Brain microvascular endothelial cell (primary cell): ENCODE data around the gene MMP11.

ENCODE experiments used
- DNase-seq: peaks from one replicate; pipeline ENCODE4 v3.0.0-alpha.2; 2020
- H3K27ac ChIP-seq: fragments of 250-450 bp; sonication (Bioruptor Pico); 2 replicates; pipeline ENCODE4 v1.5.1; 2020; ENCODE audit warnings: mild to moderate bottlenecking, moderate library complexity
- H3K27me3 ChIP-seq: fragments of 250-450 bp; sonication (Bioruptor Pico); replicated peaks from 2 replicates; pipeline ENCODE4 v1.5.1; 2020; ENCODE audit warnings: mild to moderate bottlenecking
- H3K36me3 ChIP-seq: fragments of 250-450 bp; sonication (Bioruptor Pico); replicated peaks from 2 replicates; pipeline ENCODE4 v1.5.1; 2020; ENCODE audit warnings: mild to moderate bottlenecking
- H3K4me3 ChIP-seq: 2 replicates; pipeline ENCODE4 v1.5.1; 2011; ENCODE audit warnings: low read depth, mild to moderate bottlenecking, control low read depth, low read length, moderate library complexity
- CTCF ChIP-seq: IDR thresholded peaks from 2 replicates; pipeline ENCODE4 v1.5.1; 2011; ENCODE audit warnings: low read depth, mild to moderate bottlenecking, moderate library complexity, low read length, control low read depth, inconsistent platforms; ENCODE audit errors: missing control alignments
- in situ Hi-C: cut with HindIII; loops from 2 replicates; pipeline ENCODE4 v1.10.0; 2017; ENCODE audit warnings: low sequenced_read_pairs, low pct_ligation_motif_present

Gene MMP11

GRCh38 chr22:23803001-23803819 lies 30.6 kb downstream of the MMP11 start:
- no peak for DNase-seq
- no peak for TF ChIP-seq CTCF
- peaks cover 74% of the 10 kb centered on the region for H3K36me3 ChIP-seq
- no peaks in the 10 kb centered on the region for H3K27me3 ChIP-seq
- no peak overlapping the region for H3K27ac ChIP-seq
- H3K4me3 ChIP-seq: no peak overlapping the region
- in situ Hi-C loops: no loop called here

GRCh38 chr22:23804781-23805291 lies 32.2 kb downstream of the MMP11 start:
- DNase-seq: no peak
- peaks cover 68% of the 10 kb centered on the region for H3K36me3 ChIP-seq

GRCh38 chr22:23806837-23807236 lies 34.2 kb downstream of the MMP11 start:
- H3K36me3 ChIP-seq: peaks cover 56% of the 10 kb centered on the region
- no peak for TF ChIP-seq CTCF
- in situ Hi-C loops: no loop called here
- no peak overlapping the region for H3K4me3 ChIP-seq
- no peaks in the 10 kb centered on the region for H3K27me3 ChIP-seq
- H3K27ac ChIP-seq: no peak overlapping the region
- no peak for DNase-seq

More at GRCh38 chr22:23804781-23805291, 32.2 kb downstream of the MMP11 start:
- Histone ChIP-seq H3K4me3 (no peak overlapping the region), H3K27ac (no peak overlapping the region), H3K27me3 (no peaks in the 10 kb centered on the region)
- no peak for TF ChIP-seq CTCF
- in situ Hi-C loops: no loop called here

GRCh38 chr22:23812378-23812777 lies 39.7 kb downstream of the MMP11 start:
- DNase-seq: no peak
- in situ Hi-C loops: no loop called here
- Histone ChIP-seq H3K4me3 (no peak overlapping the region), H3K36me3 (peaks cover 20% of the 10 kb centered on the region), H3K27me3 (no peaks in the 10 kb centered on the region), H3K27ac (no peak overlapping the region)
- no peak for TF ChIP-seq CTCF

- Histone ChIP-seq H3K27ac (no peak overlapping the region), H3K27me3 (no peaks in the 10 kb centered on the region), H3K36me3 (peaks cover 47% of the 10 kb centered on the region), H3K4me3 (no peak overlapping the region)
- in situ Hi-C loops: no loop called here
- DNase-seq: no peak
- TF ChIP-seq CTCF: no peak
Measured at GRCh38 chr22:23815541-23816155, 43.0 kb downstream of the MMP11 start.
